GM19452 (cell line): ENCODE measurements around the gene ANKLE2.
"Not testable (repeated sequence)": the region's sequence is repeated elsewhere in the genome, so short reads cannot be mapped to it uniquely, and the experiment has no call there.

Experiments
- ATAC-seq: cut with Tn5 transposase; IDR thresholded peaks from one replicate; pipeline ENCODE4 v1.9.1; 2021; ENCODE audit not compliant: unreplicated experiment

ANKLE2 gene

DNA sequence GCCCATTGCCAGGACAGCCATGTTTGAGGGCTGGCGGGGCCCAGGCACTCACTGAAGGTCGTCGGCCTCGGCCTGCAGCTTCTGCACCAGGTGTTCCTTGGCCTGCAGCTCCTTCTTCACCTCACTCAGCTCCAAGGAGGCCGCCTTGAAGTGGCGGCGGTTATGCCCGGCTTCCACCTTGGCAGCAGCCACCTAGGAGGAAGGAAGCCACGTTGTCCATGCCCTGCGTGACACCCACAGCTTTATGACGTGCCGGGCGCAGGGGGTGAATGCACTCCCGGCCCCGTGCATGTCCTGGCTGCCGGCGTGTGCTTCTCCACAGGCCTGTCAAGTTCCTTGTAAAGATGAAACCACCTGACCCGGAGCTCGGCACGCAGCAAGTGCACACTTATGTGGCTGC is 16.0 kb upstream of the ANKLE2 start:
- ATAC-seq: no peak

DNA sequence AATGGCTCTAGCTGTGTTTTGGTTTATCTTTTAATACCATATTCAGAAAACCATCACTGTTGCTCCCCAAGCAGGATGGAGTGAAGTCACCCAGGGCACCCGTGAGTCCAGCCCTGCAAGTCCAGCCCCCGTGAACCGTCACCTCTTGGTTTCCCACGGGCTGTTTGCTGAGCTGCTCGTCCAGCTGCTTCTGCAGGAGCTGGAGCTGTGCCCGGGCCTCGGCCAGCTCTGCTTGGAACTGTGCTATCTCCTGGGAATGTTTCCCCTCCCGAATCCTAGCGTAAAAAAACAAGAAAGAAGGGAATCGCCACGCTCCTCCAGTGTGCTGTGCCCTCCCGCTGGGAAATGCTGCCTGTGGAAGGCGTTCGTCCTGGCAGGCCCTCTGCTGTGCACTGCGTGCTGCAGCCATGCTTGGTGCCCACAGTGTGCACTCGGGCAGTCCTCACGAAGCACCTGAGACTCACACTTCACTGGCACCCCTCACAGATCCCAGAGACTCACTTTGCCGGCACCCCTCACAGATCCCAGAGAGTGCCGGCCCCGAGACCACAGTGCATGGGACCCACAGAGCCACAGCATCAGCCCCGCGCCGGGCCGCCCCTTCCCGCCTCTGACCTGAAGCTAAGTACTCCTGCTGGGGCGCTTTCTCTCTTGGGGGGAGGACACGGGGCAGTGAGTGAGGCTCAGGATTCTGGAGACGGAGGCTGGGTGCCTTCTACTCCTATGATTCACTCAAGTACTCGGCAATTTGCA is 15.4 kb upstream of the ANKLE2 start:
- ATAC-seq: no peak

DNA sequence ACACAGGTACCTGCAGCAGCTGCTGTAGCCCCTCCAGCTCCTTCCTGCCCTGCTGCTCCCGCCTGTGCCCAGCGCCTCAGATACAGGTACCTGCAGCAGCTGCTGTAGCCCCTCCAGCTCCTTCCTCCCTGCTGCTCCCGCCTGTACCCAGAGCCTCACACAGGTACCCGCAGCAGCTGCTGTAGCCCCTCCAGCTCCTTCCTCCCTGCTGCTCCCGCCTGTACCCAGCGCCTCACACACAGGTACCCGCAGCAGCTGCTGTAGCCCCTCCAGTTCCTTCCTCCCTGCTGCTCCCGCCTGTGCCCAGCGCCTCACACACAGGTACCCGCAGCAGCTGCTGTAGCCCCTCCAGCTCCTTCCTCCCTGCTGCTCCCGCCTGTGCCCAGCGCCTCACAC is 14.6 kb upstream of the ANKLE2 start:
- not testable (repeated sequence) for ATAC-seq

DNA sequence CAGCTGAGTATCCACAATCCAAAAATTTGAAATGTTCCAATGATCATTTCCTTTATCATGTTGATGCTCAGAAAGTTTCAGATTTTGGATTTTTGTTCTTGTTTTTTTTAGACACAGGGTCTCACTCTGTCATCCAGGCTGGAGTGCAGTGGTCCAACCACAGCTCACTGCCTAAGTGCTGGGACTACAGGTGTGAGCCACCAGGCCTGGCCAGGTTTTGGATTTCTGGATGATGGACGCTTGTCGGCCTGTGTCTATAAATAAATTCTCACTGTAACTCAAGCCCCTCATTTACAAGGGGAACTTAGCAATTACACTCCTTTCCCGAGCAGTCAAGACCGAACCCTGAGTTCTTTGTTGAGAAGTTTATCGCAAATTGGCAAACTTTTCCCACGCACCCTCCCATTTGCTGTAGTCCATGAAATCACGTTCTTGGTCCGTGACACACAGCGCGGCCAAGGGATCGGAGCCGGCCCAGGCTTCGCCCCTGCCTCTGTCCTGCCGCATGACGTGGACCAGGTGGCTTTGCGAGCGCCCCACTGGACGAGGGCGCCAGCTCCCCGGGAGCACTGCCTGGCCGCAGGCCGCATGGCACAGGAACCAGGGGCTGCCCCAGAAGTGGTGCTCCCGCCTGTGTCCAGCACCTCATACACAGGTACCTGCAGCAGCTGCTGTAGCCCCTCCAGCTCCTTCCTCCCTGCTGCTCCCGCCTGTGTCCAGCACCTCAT is 14.0 kb upstream of the ANKLE2 start:
- no peak for ATAC-seq

DNA sequence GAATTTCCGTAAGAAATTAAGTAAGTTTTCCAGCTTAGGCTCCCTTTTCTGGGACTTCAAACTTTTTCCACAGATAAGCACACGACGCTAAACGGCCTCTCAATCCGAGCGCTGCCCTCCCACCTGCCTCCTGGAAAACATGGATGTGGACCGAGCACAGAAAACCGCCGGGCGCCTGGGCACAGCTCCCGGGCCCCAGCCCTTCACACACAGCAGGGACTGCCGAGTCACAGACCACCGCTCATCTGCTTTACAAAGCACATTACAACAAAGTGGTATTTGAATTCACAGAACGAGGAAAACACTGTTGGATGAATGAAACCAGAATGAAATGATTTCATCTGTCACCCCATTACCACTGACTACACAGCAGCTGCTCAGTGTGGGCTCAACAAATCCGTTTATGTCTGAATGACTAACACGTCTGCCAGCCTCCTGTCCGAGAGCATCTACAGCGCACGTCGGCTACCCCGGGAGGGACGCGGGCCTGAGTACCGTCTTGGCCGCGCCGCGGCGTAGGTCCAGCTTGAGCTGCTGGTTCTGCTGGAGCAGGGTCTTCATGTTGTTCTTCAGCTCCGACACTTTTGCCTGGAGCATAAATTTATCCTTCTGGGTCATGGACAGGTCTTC is 13.1 kb upstream of the ANKLE2 start:
- no peak for ATAC-seq

DNA sequence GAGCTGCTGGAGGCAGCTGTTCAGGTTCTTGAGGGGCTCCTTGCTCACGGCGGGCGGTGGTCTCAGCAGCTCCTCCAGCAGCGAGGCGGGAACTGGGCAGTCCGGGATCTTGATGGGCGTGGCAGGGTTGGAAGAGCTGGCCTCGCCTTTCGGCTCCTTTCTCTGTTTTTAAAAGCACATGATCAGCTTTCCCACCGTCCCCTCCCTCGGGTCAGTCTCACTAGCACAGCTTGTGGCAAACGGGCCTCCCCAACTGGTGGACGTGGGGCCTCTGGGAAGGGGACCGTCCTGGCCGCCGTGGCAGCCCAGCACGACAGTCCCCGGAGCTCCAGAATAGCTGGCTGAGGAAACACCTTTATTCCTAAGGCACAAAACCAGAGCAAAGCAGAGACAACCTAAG is 12.5 kb upstream of the ANKLE2 start:
- no peak for ATAC-seq

DNA sequence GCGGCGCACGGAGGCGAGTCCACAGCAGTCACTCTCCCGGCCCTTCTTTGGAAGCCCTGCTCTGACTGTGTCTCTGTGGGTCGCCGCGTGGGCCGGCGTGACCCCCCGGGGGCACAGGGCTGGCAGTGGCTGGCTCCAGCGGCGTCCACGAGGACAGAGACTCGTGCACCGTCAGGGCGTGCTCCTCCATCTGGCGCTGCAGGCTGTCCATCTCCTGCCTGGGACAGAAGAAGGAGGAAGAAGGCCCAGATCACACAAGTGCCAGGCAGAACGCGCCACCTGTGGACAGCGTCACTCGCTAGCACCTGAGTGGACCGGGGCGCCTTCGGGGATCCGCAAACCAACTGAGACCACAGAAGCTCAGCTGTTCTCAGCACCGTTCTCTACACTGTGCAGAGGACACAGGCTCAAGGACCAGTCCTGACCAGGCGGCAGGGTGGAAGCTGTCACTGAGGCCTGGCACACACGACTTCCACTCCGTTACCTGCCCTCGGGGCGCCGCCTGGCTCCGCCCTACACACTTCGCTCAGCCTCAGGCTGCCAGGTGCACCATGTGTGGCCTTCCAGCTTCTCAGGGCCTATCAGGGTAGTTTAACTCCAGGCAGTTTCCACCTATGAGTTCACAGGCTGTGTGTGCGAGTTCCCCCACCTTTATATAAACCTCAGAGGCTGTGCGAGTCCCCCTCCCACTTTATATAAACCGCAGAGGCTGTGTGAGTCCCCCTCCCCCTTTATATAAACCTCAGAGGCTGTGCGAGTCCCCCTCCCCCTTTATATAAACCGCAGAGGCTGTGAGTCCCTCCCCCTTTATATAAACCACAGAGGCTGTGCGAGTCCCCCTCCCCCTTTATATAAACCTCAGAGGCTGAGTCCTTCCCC is 11.7 kb upstream of the ANKLE2 start:
- no peak for ATAC-seq

DNA sequence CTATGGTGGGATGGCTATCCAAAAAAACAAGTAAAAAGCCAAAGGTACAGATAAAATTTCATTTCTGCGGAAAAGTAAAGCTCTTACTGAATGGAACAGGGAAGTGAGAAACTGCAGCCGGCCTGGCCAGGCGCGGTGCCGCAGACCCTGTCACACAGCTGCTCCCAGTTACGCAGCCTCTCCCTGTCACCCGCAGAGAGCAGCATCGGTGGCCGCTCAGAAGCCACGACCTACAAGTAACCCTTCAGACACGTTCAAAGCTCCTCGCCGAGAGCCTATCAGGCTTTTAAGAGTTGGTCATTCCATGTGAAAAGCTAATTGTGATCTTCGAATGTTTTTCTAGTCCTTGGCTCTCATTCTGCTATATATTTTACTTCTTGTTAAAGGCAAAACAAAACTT is 11.0 kb upstream of the ANKLE2 start:
- ATAC-seq: peak; percentile 50

DNA sequence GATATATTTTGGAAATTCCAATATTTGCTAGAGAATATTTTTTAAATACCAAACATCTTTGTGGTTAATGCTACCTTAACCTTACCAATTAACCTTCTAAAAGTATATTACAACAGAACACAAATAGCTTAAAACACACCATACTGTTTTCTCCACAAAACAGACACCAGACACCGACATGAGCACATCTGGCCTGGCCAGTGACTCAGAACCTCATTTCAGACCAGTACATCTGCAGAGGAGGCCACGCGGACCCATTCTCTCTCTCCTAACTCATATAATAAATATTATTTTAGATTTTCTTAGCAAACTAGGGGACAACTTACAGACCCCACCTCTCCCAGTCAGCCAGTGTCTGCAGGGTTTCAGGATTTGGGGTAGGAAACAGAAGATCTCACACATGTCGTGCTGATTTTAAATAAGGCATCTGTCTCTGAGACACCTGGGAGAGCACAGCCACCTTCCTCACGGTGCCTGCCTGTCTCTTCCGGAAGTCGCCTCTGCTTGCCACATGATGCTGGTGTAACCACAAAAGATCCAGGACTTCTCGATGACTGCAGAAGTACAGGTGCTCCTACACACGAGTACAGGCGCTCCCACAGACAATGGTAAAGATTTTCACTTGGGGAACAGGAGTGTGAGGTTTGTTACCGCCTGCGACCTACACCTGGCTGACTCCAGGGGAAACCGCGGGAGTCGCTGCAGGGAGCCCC is 9.7 kb upstream of the ANKLE2 start:
- ATAC-seq: peak; percentile 47

DNA sequence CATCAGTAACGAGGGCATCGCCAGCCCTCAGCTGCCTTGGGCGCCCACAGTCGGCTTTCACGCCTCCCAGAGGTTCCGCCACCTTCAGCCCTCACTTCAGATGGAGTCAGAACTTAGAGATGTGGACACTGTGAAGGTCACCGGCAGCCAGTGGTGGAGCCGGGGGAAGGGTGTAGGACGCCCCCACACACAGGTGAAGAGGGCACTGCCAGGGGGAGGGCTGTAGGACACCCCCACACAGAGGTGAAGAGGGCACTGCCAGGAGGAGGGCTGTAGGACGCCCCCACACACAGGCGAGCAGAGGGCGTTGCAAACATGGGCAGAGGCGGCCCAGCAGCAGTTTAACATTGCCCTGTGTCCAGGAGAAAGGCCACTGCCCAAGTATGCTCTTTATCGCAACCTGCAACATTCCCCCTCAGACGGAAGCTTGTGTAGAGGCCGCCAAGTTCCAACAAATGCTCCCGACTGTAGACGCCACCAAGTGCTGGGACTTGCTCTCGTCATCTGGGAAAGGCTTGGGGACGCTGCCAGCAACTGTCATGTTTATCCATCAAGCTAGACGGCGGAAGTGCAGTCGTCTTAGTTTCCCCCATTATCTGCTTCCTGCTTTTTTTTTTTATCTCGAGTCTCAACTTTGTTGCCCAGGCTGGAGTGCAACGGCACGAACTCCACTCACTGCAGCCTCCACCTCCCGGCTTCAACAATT is 4.9 kb upstream of the ANKLE2 start:
- no peak for ATAC-seq

DNA sequence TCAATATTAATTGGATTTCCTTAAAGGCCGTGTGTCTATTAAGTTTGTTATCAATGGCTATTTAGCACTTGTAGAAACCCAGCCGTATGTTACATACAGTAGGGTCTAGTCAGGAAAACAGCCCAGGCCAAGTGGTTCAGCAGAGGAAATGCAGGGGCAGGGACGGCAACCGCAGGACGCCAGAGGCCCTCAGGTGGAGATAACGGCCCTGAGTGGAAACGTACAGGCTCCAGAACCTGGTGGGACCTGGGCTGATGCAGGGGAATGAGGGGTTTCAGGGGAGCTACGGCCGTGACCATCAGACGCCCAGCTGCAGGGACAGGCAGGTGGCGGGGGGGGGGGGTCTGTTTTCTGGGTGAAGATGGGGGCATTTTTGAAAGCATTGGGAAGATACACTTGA is 3.7 kb upstream of the ANKLE2 start:
- no peak for ATAC-seq

DNA sequence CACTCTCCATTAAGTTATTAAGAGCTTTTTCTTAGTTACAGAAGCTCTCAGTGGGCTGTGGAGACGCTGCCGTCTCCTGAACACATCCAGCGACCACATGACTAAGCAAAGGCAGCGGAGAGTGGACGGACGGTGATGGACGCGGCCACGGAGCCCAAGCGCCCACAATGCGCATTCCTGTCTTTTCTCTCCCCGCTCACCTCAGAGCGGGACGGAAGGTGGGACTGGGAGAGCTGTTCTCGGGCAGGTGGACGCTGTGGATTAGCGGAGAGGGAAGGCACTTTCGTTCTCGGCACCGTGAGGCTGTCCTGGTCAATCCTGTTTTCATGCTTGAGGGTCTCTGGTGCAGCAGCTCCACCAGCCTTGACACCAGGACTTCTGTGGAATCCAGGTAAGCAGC is 2.6 kb upstream of the ANKLE2 start:
- no peak for ATAC-seq

DNA sequence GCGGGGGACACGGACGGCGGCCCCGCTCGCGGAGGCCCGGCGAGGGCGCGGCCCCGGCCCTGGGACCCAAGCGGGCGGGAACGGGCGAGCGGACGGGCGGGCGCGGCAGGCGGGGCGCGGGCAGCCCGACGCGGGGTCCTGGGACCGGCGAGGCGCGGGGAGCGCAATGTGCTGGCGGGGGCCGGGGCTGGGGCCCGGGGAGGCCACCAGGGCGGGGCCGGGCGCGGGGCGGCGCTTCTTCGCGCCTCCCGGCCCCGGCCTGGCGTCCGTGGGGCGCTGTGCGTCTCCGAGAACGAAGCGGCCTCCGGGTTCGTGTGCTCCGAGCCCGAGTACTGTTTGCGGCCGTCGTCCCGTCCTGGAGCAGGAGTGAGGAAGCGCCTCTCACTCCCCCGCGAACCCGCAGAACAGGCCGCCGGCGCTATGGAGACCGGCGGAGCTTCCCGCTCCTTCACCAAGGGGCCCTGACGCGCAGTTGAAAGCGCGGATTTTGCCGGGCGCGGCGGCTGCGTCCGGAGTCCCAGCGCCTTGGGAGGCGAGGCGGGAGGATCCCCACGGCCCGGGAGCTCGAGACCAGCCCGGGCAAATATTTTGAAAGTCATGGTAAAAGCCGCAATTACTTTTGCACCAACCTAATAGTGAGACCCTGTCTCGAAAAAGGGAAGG is 420 bp upstream of the ANKLE2 start:
- peak; percentile 69 for ATAC-seq

DNA sequence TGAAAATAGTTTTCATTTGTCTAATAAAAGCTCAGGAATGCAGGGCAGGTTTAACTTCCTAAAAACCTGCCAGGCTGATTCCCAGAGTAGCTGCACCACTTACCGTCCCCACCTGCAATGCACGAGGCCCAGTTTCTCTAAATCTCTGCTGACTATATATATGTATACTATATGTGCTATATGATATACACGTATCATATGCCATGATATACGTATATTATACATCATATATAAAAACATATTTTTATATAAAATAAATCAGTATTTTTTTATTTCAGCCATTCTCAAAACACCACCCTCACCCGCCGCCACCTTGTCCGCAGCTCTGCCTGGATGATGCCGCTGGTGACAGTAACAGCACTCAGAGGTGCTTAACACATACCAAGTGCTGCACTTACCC is 2.3 kb downstream of the ANKLE2 start:
- no peak for ATAC-seq

DNA sequence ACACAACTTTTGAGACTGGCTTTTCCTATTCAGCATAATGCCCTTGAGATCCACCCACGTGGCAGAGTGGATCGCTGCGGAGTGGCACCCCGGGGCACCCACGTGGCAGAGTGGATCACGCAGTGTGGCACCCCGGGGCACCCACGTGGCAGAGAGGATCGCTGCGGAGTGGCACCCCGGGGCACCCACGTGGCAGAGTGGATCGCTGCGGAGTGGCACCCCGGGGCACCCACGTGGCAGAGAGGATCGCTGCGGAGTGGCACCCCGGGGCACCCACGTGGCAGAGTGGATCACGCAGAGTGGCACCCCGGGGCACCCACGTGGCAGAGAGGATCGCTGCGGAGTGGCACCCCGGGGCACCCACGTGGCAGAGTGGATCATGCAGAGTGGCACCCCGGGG is 2.8 kb downstream of the ANKLE2 start:
- ATAC-seq: not testable (repeated sequence)

DNA sequence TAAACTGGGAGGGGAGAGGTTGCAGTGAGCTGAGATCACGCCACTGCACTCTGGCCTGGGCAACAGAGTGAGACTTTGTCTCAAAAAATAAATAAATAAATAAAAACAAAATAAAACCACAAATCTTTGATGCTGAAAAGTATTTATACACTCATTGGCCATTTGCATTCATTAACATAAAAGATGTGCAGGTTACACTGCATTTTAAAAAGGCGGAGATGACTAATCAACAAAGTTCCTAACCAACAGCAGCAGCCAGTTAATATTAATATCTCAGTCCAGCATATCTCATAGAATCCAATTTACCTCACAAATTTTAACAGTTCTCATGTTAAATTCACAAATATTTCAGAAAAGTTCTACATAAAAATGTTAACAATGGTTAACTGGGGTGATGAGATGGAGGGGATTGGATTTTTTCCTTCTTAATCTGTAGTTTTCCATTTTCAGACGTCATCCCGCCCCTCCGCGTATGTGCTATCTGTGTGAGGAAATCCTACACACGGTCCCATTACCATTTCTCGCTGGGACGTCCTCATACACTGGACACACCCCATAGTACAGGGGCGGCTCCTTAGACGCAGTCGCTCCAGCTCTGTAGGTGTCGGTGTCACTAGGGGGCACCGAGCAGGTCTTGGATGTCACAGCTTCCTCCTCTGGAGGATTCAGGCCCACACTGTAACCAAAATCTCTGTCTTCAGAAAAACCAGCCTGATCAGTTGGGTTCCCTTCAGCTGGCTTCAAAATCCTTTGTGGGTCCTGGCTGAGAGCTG is 7.3 kb downstream of the ANKLE2 start:
- no peak for ATAC-seq

DNA sequence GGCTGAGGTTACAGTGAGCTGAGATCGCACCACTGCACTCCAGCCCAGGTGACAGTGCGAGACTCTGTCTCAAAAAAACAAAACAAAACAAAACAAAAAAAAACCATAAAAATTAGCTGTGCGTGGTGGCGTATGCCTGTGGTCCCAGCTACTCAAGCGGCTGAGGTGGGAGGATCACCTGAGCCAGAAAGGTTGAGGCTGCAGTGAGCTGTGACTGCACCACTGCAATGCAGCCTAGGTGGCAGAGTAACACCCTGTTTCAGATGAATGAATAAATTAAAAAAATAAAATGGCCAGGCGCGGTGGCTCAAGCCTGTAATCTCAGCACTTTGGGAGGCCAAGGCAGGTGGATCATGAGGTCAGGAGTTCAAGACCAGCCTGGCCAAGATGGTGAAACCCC is 8.0 kb downstream of the ANKLE2 start:
- not testable (repeated sequence) for ATAC-seq

DNA sequence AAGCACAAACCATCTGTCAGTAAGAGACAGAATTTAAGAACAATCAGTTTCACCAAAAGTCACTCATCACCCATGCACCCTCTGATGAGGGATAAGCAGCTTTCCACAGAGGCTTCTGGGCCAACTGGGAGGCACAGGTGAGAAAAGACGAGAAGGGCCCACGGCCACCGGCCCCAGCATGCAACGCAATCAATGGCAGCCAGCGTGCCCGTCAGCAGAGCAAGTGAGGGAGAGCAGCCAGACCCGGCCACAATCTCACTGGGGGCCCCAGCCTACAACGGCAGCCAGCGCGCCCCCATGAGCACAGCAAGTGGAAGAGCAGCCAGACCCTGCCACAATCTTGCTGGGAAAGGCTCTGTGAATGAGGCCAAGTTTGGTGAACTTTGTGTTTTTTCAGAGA is 13.3 kb downstream of the ANKLE2 start:
- no peak for ATAC-seq

DNA sequence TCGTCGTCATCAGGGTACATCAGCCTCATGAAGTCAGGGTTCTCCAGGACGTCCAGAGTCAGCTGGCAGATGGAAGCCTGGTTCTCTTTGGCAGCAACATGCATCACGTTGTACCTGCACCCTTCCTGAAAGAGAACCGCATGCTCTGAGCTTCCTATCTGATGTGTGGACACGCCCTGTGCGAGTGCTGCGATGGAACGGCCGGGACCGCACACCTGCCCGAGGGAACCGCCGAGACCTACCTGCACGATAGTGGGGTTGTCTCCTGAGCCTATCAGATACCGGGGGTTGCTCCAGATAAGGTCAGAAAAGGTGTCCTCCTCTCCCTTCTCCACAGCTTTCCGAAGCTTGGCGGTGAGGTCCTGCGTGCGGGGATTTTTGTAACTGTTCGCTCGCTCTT is 13.7 kb downstream of the ANKLE2 start:
- no peak for ATAC-seq
